SK-N-MC (cell line): ENCODE measurements around the gene ZBTB20.

ENCODE experiments used
- EZH2 ChIP-seq: fragments of 200-600 bp; sonication (generic); IDR thresholded peaks from one replicate; pipeline ENCODE4 v1.6.1; 2017; ENCODE audit warnings: antibody characterized with exemption
- FOXP2 ChIP-seq: optimal IDR thresholded peaks from 2 replicates; pipeline ENCODE3; 2011; ENCODE audit warnings: mild to moderate bottlenecking, moderate library complexity; ENCODE audit not compliant: insufficient read depth; ENCODE audit errors: extremely low read length, control extremely low read depth
- POLR2AphosphoS5 ChIP-seq: IDR thresholded peaks from 2 replicates; pipeline ENCODE4 v1.6.1; 2012; ENCODE audit warnings: mild to moderate bottlenecking, low read depth, low read length, borderline replicate concordance

DNA sequence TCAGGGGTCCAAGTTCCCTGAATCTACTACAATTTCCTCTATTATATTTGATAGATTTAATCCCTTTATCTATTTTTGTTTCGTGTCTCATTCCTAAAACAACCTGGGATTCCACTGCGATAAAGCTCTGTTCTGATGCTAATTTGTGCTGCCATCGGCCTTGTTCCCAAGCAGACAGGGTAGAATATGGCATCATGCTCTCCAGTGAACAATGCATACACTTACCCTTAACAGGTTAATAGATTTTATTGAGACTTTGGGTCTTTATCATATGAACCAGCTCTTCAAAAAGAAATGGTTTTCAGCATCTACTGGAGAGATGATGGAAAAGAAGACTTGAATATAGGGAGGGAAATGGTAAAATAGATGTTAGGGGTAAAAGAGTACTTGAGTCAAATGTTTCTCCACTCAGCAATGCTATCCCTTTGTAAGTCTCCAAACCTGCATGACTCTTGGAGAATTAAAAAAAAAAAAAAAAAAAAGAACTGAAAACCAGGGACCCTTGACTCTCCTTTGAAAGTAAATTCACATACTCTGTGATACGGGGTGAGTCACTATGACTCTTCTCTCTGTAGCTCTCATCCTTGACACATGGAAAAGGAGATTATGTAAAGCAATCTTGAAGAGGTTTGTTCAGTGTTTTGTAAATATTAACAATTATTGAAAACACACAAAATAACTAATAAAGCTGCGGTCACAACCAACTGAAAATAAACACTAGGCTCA, 268.8 kb downstream of the ZBTB20 start:
- TF ChIP-seq POLR2AphosphoS5 (no peak), EZH2 (no peak), FOXP2 (no peak)
